ENCODE data around the gene SEMA4D.

The SEMA4D gene

DNA sequence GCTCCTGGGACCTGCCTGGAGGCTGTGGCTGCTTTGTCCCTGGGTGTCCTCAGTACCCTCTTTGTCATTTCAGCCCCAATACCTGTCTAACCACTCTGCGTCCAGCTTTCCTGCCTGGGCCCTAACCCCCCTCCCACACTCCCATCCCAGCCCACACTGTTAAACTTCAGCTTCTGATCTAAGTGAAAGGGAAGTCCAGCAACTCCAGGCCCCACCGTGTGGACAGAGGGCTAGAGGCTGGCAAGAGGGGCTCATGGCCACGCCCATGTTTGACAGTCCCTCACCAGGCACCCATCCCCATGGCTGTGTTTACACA is 56.3 kb downstream of the SEMA4D start:
- Histone ChIP-seq H2AFZ (ENCODE audit: low read depth) (no peak overlapping the region), H3K4me2 (no peak overlapping the region), H3K9ac (no peak overlapping the region), H3K27ac (no peak overlapping the region), H3K79me2 (ENCODE audit: insufficient read depth, low read depth) (peaks cover 53% of the 10 kb centered on the region; the same call in 1 of the 2 replicates), H3K27me3 (ENCODE audit: insufficient read depth, low read depth) (no peaks in the 10 kb centered on the region), H3K36me3 (ENCODE audit: insufficient read depth) (no peaks in the 10 kb centered on the region), H4K20me1 (ENCODE audit: insufficient read depth) (no peaks in the 10 kb centered on the region), H3K4me3 (IDR thresholded peaks at IDR 0.05; ENCODE audit: insufficient read depth, low read depth, low read length) (no peak overlapping the region), H3K4me1 (ENCODE audit: low read depth, poor library complexity, severe bottlenecking) (peaks cover 93% of the 10 kb centered on the region)
- TF ChIP-seq, protein P1, sequence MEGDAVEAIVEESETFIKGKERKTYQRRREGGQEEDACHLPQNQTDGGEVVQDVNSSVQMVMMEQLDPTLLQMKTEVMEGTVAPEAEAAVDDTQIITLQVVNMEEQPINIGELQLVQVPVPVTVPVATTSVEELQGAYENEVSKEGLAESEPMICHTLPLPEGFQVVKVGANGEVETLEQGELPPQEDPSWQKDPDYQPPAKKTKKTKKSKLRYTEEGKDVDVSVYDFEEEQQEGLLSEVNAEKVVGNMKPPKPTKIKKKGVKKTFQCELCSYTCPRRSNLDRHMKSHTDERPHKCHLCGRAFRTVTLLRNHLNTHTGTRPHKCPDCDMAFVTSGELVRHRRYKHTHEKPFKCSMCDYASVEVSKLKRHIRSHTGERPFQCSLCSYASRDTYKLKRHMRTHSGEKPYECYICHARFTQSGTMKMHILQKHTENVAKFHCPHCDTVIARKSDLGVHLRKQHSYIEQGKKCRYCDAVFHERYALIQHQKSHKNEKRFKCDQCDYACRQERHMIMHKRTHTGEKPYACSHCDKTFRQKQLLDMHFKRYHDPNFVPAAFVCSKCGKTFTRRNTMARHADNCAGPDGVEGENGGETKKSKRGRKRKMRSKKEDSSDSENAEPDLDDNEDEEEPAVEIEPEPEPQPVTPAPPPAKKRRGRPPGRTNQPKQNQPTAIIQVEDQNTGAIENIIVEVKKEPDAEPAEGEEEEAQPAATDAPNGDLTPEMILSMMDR (conservative IDR thresholded peaks at IDR 0.05; ENCODE audit: low read depth, low read length): no peak

DNA sequence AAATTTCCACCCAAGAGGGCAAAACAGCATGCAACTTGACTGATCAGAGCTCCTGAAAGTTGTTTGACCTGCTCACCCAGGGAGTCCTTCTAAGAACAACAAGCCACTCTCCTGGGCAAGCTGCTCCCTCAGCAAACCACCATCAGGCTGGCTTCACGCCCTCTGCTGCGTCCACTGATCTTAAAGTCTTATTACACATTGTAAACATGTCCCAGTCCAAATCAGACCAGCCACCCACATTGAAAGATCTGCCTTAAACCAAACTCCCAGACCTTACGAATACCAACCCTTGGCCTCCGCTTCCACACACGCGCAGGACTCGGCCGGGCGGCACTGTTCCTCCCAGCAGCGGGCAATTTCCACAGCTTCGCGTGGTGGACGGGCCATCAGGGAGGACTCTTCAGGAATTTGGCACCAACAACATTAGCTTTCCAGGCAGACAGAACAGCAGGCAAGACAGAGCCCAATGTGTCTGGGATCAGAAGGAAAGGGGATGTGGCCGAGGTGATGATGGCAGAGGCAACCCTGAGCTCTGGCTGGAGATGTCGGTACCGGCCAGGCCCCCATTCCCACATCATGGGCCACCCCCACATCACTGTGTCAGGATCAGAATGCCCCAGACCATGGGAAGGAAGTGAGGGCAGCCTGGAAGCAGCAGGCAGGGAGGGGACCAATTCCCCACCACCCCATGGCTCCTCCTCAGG is 56.8 kb downstream of the SEMA4D start:
- H2AFZ ChIP-seq (ENCODE audit: low read depth): no peak overlapping the region
- no peaks in the 10 kb centered on the region for H3K36me3 ChIP-seq (ENCODE audit: insufficient read depth)
- peaks cover 93% of the 10 kb centered on the region for H3K4me1 ChIP-seq (ENCODE audit: low read depth, poor library complexity, severe bottlenecking)
- no peaks in the 10 kb centered on the region for H3K27me3 ChIP-seq (ENCODE audit: insufficient read depth, low read depth)
- no peak overlapping the region for H3K4me2 ChIP-seq
- H3K27ac ChIP-seq: no peak overlapping the region
- peaks cover 58% of the 10 kb centered on the region for H3K79me2 ChIP-seq (ENCODE audit: insufficient read depth, low read depth)
- no peaks in the 10 kb centered on the region for H4K20me1 ChIP-seq (ENCODE audit: insufficient read depth)
- H3K4me3 ChIP-seq (IDR thresholded peaks at IDR 0.05; ENCODE audit: insufficient read depth, low read depth, low read length): no peak overlapping the region
- H3K9ac ChIP-seq: no peak overlapping the region
- TF ChIP-seq, protein P1 (conservative IDR thresholded peaks at IDR 0.05; ENCODE audit: low read depth, low read length): no peak

GRCh38 chr9:89440548-89440947 is 57.4 kb downstream of the SEMA4D start:
- no peaks in the 10 kb centered on the region for H3K36me3 ChIP-seq (ENCODE audit: insufficient read depth)
- H3K27ac ChIP-seq: no peak overlapping the region
- H3K4me3 ChIP-seq (IDR thresholded peaks at IDR 0.05; ENCODE audit: insufficient read depth, low read depth, low read length): no peak overlapping the region
- no peak overlapping the region for H2AFZ ChIP-seq (ENCODE audit: low read depth)
- no peaks in the 10 kb centered on the region for H3K27me3 ChIP-seq (ENCODE audit: insufficient read depth, low read depth)
- H3K9ac ChIP-seq: no peak overlapping the region
- H3K79me2 ChIP-seq (ENCODE audit: insufficient read depth, low read depth): peaks cover 62% of the 10 kb centered on the region
- TF ChIP-seq, protein P1 (conservative IDR thresholded peaks at IDR 0.05; ENCODE audit: low read depth, low read length): no peak
- H3K4me2 ChIP-seq: no peak overlapping the region
- peaks cover 93% of the 10 kb centered on the region for H3K4me1 ChIP-seq (ENCODE audit: low read depth, poor library complexity, severe bottlenecking)
- no peaks in the 10 kb centered on the region for H4K20me1 ChIP-seq (ENCODE audit: insufficient read depth)

- H3K4me3 ChIP-seq (IDR thresholded peaks at IDR 0.05; ENCODE audit: insufficient read depth, low read depth, low read length): no peak overlapping the region
- H3K9ac ChIP-seq: no peak overlapping the region
- no peaks in the 10 kb centered on the region for H4K20me1 ChIP-seq (ENCODE audit: insufficient read depth)
- H3K4me2 ChIP-seq: no peak overlapping the region; the same call in 1 of the 2 replicates
- TF ChIP-seq, protein P1 (conservative IDR thresholded peaks at IDR 0.05; ENCODE audit: low read depth, low read length): no peak
- no peaks in the 10 kb centered on the region for H3K36me3 ChIP-seq (ENCODE audit: insufficient read depth)
- no peak overlapping the region for H3K27ac ChIP-seq
- no peaks in the 10 kb centered on the region for H3K27me3 ChIP-seq (ENCODE audit: insufficient read depth, low read depth)
- H3K4me1 ChIP-seq (ENCODE audit: low read depth, poor library complexity, severe bottlenecking): peaks cover 93% of the 10 kb centered on the region
- H3K79me2 ChIP-seq (ENCODE audit: insufficient read depth, low read depth): peaks cover 64% of the 10 kb centered on the region
- H2AFZ ChIP-seq (ENCODE audit: low read depth): no peak overlapping the region
Observed at GRCh38 chr9:89440046-89440445, 57.9 kb downstream of the SEMA4D start.

All from KMS-11 (cell line).